Brain microvascular endothelial cell (primary cell): Measurements from ENCODE around the gene SLC35F3.

Source experiments
- DNase-seq: peaks from one replicate; pipeline ENCODE4 v3.0.0-alpha.2; 2020
- H3K27ac ChIP-seq: fragments of 250-450 bp; sonication (Bioruptor Pico); 2 replicates; pipeline ENCODE4 v1.5.1; 2020; ENCODE audit warnings: mild to moderate bottlenecking, moderate library complexity
- H3K27me3 ChIP-seq: fragments of 250-450 bp; sonication (Bioruptor Pico); replicated peaks from 2 replicates; pipeline ENCODE4 v1.5.1; 2020; ENCODE audit warnings: mild to moderate bottlenecking
- H3K36me3 ChIP-seq: fragments of 250-450 bp; sonication (Bioruptor Pico); replicated peaks from 2 replicates; pipeline ENCODE4 v1.5.1; 2020; ENCODE audit warnings: mild to moderate bottlenecking
- H3K4me3 ChIP-seq: 2 replicates; pipeline ENCODE4 v1.5.1; 2011; ENCODE audit warnings: low read depth, mild to moderate bottlenecking, control low read depth, low read length, moderate library complexity
- CTCF ChIP-seq: IDR thresholded peaks from 2 replicates; pipeline ENCODE4 v1.5.1; 2011; ENCODE audit warnings: low read depth, mild to moderate bottlenecking, moderate library complexity, low read length, control low read depth, inconsistent platforms; ENCODE audit errors: missing control alignments
- in situ Hi-C: cut with HindIII; loops from 2 replicates; pipeline ENCODE4 v1.10.0; 2017; ENCODE audit warnings: low sequenced_read_pairs, low pct_ligation_motif_present

The SLC35F3 gene

GRCh38 chr1:234264832-234265231 lies 360.4 kb downstream of the SLC35F3 start:
- no peaks in the 10 kb centered on the region for H3K36me3 ChIP-seq
- H3K4me3 ChIP-seq, result no peak overlapping the region
- DNase-seq, result no peak
- no peaks in the 10 kb centered on the region for H3K27me3 ChIP-seq
- in situ Hi-C loops, result no loop called here
- TF ChIP-seq CTCF, result no peak
- no peak overlapping the region for H3K27ac ChIP-seq

- in situ Hi-C loops, result no loop called here
- Histone ChIP-seq H3K27me3 (no peaks in the 10 kb centered on the region), H3K27ac (no peak overlapping the region), H3K4me3 (no peak overlapping the region), H3K36me3 (no peaks in the 10 kb centered on the region)
- no peak for TF ChIP-seq CTCF
- no peak for DNase-seq
These were observed 360.8 kb downstream of the SLC35F3 start for GRCh38 chr1:234265321-234265720.

GRCh38 chr1:234265861-234266260 lies 361.4 kb downstream of the SLC35F3 start:
- DNase-seq, result no peak
- Histone ChIP-seq H3K27me3 (no peaks in the 10 kb centered on the region), H3K36me3 (no peaks in the 10 kb centered on the region), H3K4me3 (no peak overlapping the region), H3K27ac (no peak overlapping the region)
- in situ Hi-C loops, result no loop called here
- TF ChIP-seq CTCF, result no peak

- Histone ChIP-seq H3K27ac (no peak overlapping the region), H3K36me3 (no peaks in the 10 kb centered on the region), H3K27me3 (no peaks in the 10 kb centered on the region), H3K4me3 (no peak overlapping the region)
- in situ Hi-C loops, result no loop called here
- DNase-seq, result no peak
- no peak for TF ChIP-seq CTCF
These were observed 365.6 kb downstream of the SLC35F3 start for GRCh38 chr1:234270093-234270492.

GRCh38 chr1:234270581-234271242 lies 366.2 kb downstream of the SLC35F3 start:
- in situ Hi-C loops, result no loop called here
- TF ChIP-seq CTCF, result no peak
- Histone ChIP-seq H3K36me3 (no peaks in the 10 kb centered on the region), H3K27ac (no peak overlapping the region), H3K27me3 (no peaks in the 10 kb centered on the region), H3K4me3 (no peak overlapping the region)
- no peak for DNase-seq

GRCh38 chr1:234271243-234271606 lies 366.7 kb downstream of the SLC35F3 start:
- H3K27ac ChIP-seq, result no peak overlapping the region
- no peak overlapping the region for H3K4me3 ChIP-seq
- no peak for TF ChIP-seq CTCF
- H3K27me3 ChIP-seq, result no peaks in the 10 kb centered on the region
- in situ Hi-C loops, result no loop called here
- DNase-seq, result no peak
- H3K36me3 ChIP-seq, result no peaks in the 10 kb centered on the region
